Mesendoderm (in vitro differentiated cells): ENCODE data around the gene HRK. TPM values are rescaled to one million over a fixed set of nuclear protein-coding genes. Genes with fewer than 3 reads are reported as not detected.

Experiments
- DNase-seq: peaks from one replicate; pipeline ENCODE4 v3.0.0; 2013
- H2AK5ac ChIP-seq: 2 replicates; pipeline ENCODE4 v1.6.1; 2013; ENCODE audit warnings: low read length, inconsistent platforms
- H2BK120ac ChIP-seq: 2 replicates; pipeline ENCODE4 v1.6.1; 2013; ENCODE audit warnings: low read depth, mild to moderate bottlenecking, low read length, moderate library complexity, mixed read lengths
- H2BK15ac ChIP-seq: replicated peaks from 2 replicates; pipeline ENCODE4 v1.6.1; 2013; ENCODE audit warnings: low read depth, mild to moderate bottlenecking, moderate library complexity
- H2BK5ac ChIP-seq: 2 replicates; pipeline ENCODE4 v1.6.1; 2013; ENCODE audit warnings: low read length, inconsistent platforms
- H3K18ac ChIP-seq: 2 replicates; pipeline ENCODE4 v1.6.1; 2013; ENCODE audit warnings: mild to moderate bottlenecking, low read length, mixed read lengths
- H3K23ac ChIP-seq: one replicate; pipeline ENCODE4 v1.6.1; 2013; ENCODE audit warnings: low read length
- H3K27ac ChIP-seq: 2 replicates; pipeline ENCODE4 v1.5.1; 2013; ENCODE audit warnings: low read depth, mild to moderate bottlenecking, inconsistent platforms, low read length, moderate library complexity
- H3K27me3 ChIP-seq: 2 replicates; pipeline ENCODE4 v1.6.1; 2013; ENCODE audit warnings: low read length, control low read depth, mild to moderate bottlenecking, inconsistent platforms; ENCODE audit not compliant: insufficient read depth, poor library complexity
- H3K36me3 ChIP-seq: 2 replicates; pipeline ENCODE4 v1.6.1; 2013; ENCODE audit warnings: low read length, inconsistent platforms; ENCODE audit not compliant: control insufficient read depth, insufficient read depth
- H3K4ac ChIP-seq: one replicate; pipeline ENCODE4 v1.6.1; 2013; ENCODE audit warnings: low read depth, mild to moderate bottlenecking, low read length, moderate library complexity
- H3K4me1 ChIP-seq: 2 replicates; pipeline ENCODE4 v1.6.1; 2013; ENCODE audit warnings: low read depth, low read length, inconsistent platforms; ENCODE audit not compliant: control insufficient read depth
- H3K4me2 ChIP-seq: 2 replicates; pipeline ENCODE4 v1.6.1; 2013; ENCODE audit warnings: low read length
- H3K4me3 ChIP-seq: 2 replicates; pipeline ENCODE4 v1.5.1; 2013; ENCODE audit warnings: mild to moderate bottlenecking, low read length
- H3K56ac ChIP-seq: one replicate; pipeline ENCODE4 v1.6.1; 2013; ENCODE audit warnings: low read length
- H3K79me1 ChIP-seq: 2 replicates; pipeline ENCODE4 v1.6.1; 2013; ENCODE audit warnings: low read length, inconsistent platforms
- H3K79me2 ChIP-seq: 2 replicates; pipeline ENCODE4 v1.6.1; 2013; ENCODE audit warnings: mild to moderate bottlenecking, low read length; ENCODE audit not compliant: control insufficient read depth, insufficient read depth
- H3K9ac ChIP-seq: 2 replicates; pipeline ENCODE4 v1.6.1; 2013; ENCODE audit warnings: low read length, inconsistent platforms
- H4K5ac ChIP-seq: one replicate; pipeline ENCODE4 v1.6.1; 2013; ENCODE audit warnings: low read length
- H4K8ac ChIP-seq: one replicate; pipeline ENCODE4 v1.6.1; 2013; ENCODE audit warnings: low read depth, mild to moderate bottlenecking, control low read depth, low read length, moderate library complexity
- WGBS: extraction: QIAGEN DNeasy Blood & Tissue Kit; methylation state at CpG from one replicate; pipeline ENCODE4 v1.1.7; 2013; ENCODE audit warnings: low lambda C conversion rate, missing lambda C conversion rate; ENCODE audit not compliant: insufficient coverage; ENCODE audit errors: extremely low coverage; 5-methylcytosine and 5-hydroxymethylcytosine counted together
- polyA plus RNA-seq, 2 experiments: library from polyadenylated mRNA; stranded (reverse); fragments of 200-250 nt; gene quantifications; one replicate each; pipeline ENCODE4 v1.2.3, GENCODE V29; 2013

The HRK gene
- 0.59 TPM for polyA plus RNA-seq (2013, experiment 1 of 2)
- polyA plus RNA-seq (2013, experiment 2 of 2) = 0.62 TPM

- Histone ChIP-seq H3K4me2 (peak within 1 kb of the TSS; percentile 79), H2BK5ac (no peak within 1 kb of the TSS), H3K79me2 (no peaks in the 10 kb centered on the region), H4K5ac (no peak within 1 kb of the TSS), H3K36me3 (no peaks in the 10 kb centered on the region), H3K4ac (no peak within 1 kb of the TSS), H3K9ac (peak within 1 kb of the TSS; percentile 50), H3K27me3 (peaks cover 30% of the 10 kb centered on the region), H3K56ac (peak within 1 kb of the TSS; percentile 70), H2BK15ac (no peak within 1 kb of the TSS), H3K27ac (no peak within 1 kb of the TSS), H4K8ac (peak within 1 kb of the TSS; percentile 31), H3K18ac (peak within 1 kb of the TSS; percentile 71), H3K23ac (peak within 1 kb of the TSS; percentile 45), H3K4me1 (peaks cover 11% of the 10 kb centered on the region), H2BK120ac (no peak within 1 kb of the TSS), H3K4me3 (peak within 1 kb of the TSS; percentile 44), H2AK5ac (no peak within 1 kb of the TSS), H3K79me1 (no peaks in the 10 kb centered on the region)
- peak; percentile 64 for DNase-seq
- no CpG with 5 or more reads among the region's 49 CpGs for WGBS
These were observed at the start of gene HRK for GRCh38 chr12:116881325-116881876. HRK (minus strand) TSS chr12:116881441; CDS start chr12:116881307, 134 bp downstream.

GRCh38 chr12:116929885-116930284 lies 48.6 kb upstream of the HRK start:
- Histone ChIP-seq H4K5ac (no peak overlapping the region), H3K56ac (no peak overlapping the region), H3K36me3 (no peaks in the 10 kb centered on the region), H3K79me1 (peaks cover 4% of the 10 kb centered on the region), H3K4me1 (peaks cover 3% of the 10 kb centered on the region), H2AK5ac (no peak overlapping the region), H3K4me3 (no peak overlapping the region), H2BK15ac (no peak overlapping the region), H3K9ac (no peak overlapping the region), H3K23ac (no peak overlapping the region), H2BK5ac (no peak overlapping the region), H3K4me2 (no peak overlapping the region), H2BK120ac (no peak overlapping the region), H3K27ac (no peak overlapping the region), H3K4ac (no peak overlapping the region), H3K18ac (no peak overlapping the region), H3K79me2 (no peaks in the 10 kb centered on the region), H4K8ac (no peak overlapping the region), H3K27me3 (no peaks in the 10 kb centered on the region)
- DNase-seq = no peak

- peaks cover 4% of the 10 kb centered on the region for H3K79me1 ChIP-seq
- no peaks in the 10 kb centered on the region for H3K36me3 ChIP-seq
- H3K27ac ChIP-seq = peak overlapping the region; percentile 65
- no CpG with 5 or more reads among the region's 5 CpGs for WGBS
- no peak overlapping the region for H3K56ac ChIP-seq
- H2AK5ac ChIP-seq = no peak overlapping the region
- peaks cover 3% of the 10 kb centered on the region for H3K4me1 ChIP-seq
- H3K9ac ChIP-seq = no peak overlapping the region
- no peak overlapping the region for H3K4me3 ChIP-seq
- no peak overlapping the region for H2BK15ac ChIP-seq
- H3K79me2 ChIP-seq = no peaks in the 10 kb centered on the region
- no peak overlapping the region for H3K4ac ChIP-seq
- H2BK5ac ChIP-seq = no peak overlapping the region
- H2BK120ac ChIP-seq = no peak overlapping the region
- no peak overlapping the region for H4K8ac ChIP-seq
- H3K4me2 ChIP-seq = no peak overlapping the region
- no peaks in the 10 kb centered on the region for H3K27me3 ChIP-seq
- H4K5ac ChIP-seq = no peak overlapping the region
- H3K23ac ChIP-seq = no peak overlapping the region
- DNase-seq = peak; percentile 70
- H3K18ac ChIP-seq = no peak overlapping the region
These were observed 47.3 kb upstream of the HRK start for GRCh38 chr12:116928504-116928903.

- peak overlapping the region; percentile 23 for H2BK5ac ChIP-seq
- no peak overlapping the region for H3K4ac ChIP-seq
- H3K9ac ChIP-seq = no peak overlapping the region
- WGBS = no CpG with 5 or more reads among the region's 9 CpGs
- no peak overlapping the region for H3K23ac ChIP-seq
- no peak overlapping the region for H2BK15ac ChIP-seq
- DNase-seq = peak; percentile 55
- H3K79me1 ChIP-seq = peaks cover 4% of the 10 kb centered on the region
- H3K4me2 ChIP-seq = no peak overlapping the region
- no peak overlapping the region for H3K27ac ChIP-seq
- no peak overlapping the region for H2BK120ac ChIP-seq
- H3K56ac ChIP-seq = peak overlapping the region; percentile 10
- H4K8ac ChIP-seq = no peak overlapping the region
- H3K18ac ChIP-seq = no peak overlapping the region
- H3K36me3 ChIP-seq = no peaks in the 10 kb centered on the region
- no peak overlapping the region for H2AK5ac ChIP-seq
- no peak overlapping the region for H3K4me3 ChIP-seq
- no peaks in the 10 kb centered on the region for H3K27me3 ChIP-seq
- peaks cover 3% of the 10 kb centered on the region for H3K4me1 ChIP-seq
- no peak overlapping the region for H4K5ac ChIP-seq
- H3K79me2 ChIP-seq = no peaks in the 10 kb centered on the region
These were observed 46.2 kb upstream of the HRK start for GRCh38 chr12:116927244-116927940.

GRCh38 chr12:116926283-116927243 lies 45.3 kb upstream of the HRK start:
- Histone ChIP-seq H3K27me3 (no peaks in the 10 kb centered on the region), H3K79me2 (no peaks in the 10 kb centered on the region), H3K56ac (no peak overlapping the region), H3K18ac (no peak overlapping the region), H3K9ac (no peak overlapping the region), H3K4me1 (peaks cover 3% of the 10 kb centered on the region), H2AK5ac (no peak overlapping the region), H3K79me1 (peaks cover 2% of the 10 kb centered on the region), H3K4me3 (no peak overlapping the region), H4K8ac (no peak overlapping the region), H3K4ac (no peak overlapping the region), H3K23ac (no peak overlapping the region), H3K4me2 (no peak overlapping the region), H2BK15ac (no peak overlapping the region), H3K36me3 (no peaks in the 10 kb centered on the region), H2BK120ac (no peak overlapping the region), H4K5ac (no peak overlapping the region), H3K27ac (no peak overlapping the region), H2BK5ac (no peak overlapping the region)
- DNase-seq = no peak
- no CpG with 5 or more reads among the region's 8 CpGs for WGBS
